ENCODE results near the gene RFTN1. TPM values are rescaled to one million over a fixed set of nuclear protein-coding genes. Genes with fewer than 3 reads are reported as not detected.

Gene RFTN1
- total and polyA plus RNA-seq, 4 donors = 33.8 to 82.5 (median 53.4) TPM

DNA sequence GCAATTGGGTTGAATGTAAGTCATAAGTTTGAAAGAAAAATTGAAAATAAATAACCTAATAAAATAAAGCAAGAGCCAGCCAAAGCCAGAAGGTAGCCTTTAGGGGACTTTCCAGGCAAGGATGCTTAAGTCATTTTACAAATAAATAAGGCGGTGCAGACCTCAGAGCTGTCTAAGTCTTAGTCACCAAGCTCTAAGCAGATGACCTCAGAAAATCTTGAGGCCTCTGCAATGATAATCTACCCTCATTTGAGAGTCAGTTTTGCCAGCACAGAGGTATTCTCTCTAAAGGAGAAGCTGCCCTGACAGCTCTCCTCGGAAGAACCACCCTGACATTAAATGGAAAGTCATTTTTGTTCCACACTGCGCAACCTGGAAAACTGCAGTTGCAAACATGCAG is 134.6 kb downstream of the RFTN1 start:
- DNase-seq (no peak), ATAC-seq (ENCODE audit: insufficient read depth, low FRiP score) (no peak)
- H3K4me3 ChIP-seq = no peak overlapping the region
- WGBS, 2 donors = 59 to 83% methylated on average over 3 of the region's 3 CpGs
- TF ChIP-seq CTCF (IDR thresholded peaks at IDR 0.05; ENCODE audit: control extremely low read depth, extremely low read depth) = no peak
- H3K27ac ChIP-seq (ENCODE audit: low read depth in 1 of 2, low read length in 1 of 2) = no peak overlapping the region
- peaks cover 0 to 5% (median 0%) of the 10 kb centered on the region in 4 donors for H3K9me3 ChIP-seq (ENCODE audit: control insufficient read depth in 4 of 4, insufficient read depth in 3 of 4, low read length in 3 of 4)
- H3K27me3 ChIP-seq (ENCODE audit: control insufficient read depth in 3 of 3, insufficient read depth in 3 of 3, low read length in 2 of 3) = no peaks in the 10 kb centered on the region
- no peak overlapping the region for H3K9ac ChIP-seq (ENCODE audit: insufficient read depth in 1 of 2, low read length in 2 of 2)
- H3K36me3 ChIP-seq (ENCODE audit: control insufficient read depth in 4 of 4, insufficient read depth in 4 of 4, low read length in 4 of 4) = peaks cover 4 to 9% (median 6%) of the 10 kb centered on the region in 4 donors
- peaks cover 0 to 11% (median 0%) of the 10 kb centered on the region in 5 donors for H3K4me1 ChIP-seq (ENCODE audit: control insufficient read depth in 5 of 5, insufficient read depth in 5 of 5, low read length in 5 of 5)

- WGBS, 2 donors = 66 to 82% methylated on average over 3 of the region's 3 CpGs
- H3K9ac ChIP-seq (ENCODE audit: insufficient read depth in 1 of 2, low read length in 2 of 2) = no peak overlapping the region
- no peak for DNase-seq
- H3K27ac ChIP-seq (ENCODE audit: low read depth in 1 of 2, low read length in 1 of 2) = no peak overlapping the region
- TF ChIP-seq CTCF (IDR thresholded peaks at IDR 0.05; ENCODE audit: control extremely low read depth, extremely low read depth) = no peak
- no peak for ATAC-seq (ENCODE audit: insufficient read depth, low FRiP score)
- H3K9me3 ChIP-seq (ENCODE audit: control insufficient read depth in 4 of 4, insufficient read depth in 3 of 4, low read length in 3 of 4) = peaks cover 0 to 5% (median 0%) of the 10 kb centered on the region in 4 donors
- H3K4me3 ChIP-seq = no peak overlapping the region
- no peaks in the 10 kb centered on the region for H3K27me3 ChIP-seq (ENCODE audit: control insufficient read depth in 3 of 3, insufficient read depth in 3 of 3, low read length in 2 of 3)
- peaks cover 4 to 9% (median 6%) of the 10 kb centered on the region in 4 donors for H3K36me3 ChIP-seq (ENCODE audit: control insufficient read depth in 4 of 4, insufficient read depth in 4 of 4, low read length in 4 of 4)
- H3K4me1 ChIP-seq (ENCODE audit: control insufficient read depth in 5 of 5, insufficient read depth in 5 of 5, low read length in 5 of 5) = peaks cover 0 to 15% (median 3%) of the 10 kb centered on the region in 5 donors
These were observed 135.1 kb downstream of the RFTN1 start for GRCh38 chr3:16378415-16378814.

DNA sequence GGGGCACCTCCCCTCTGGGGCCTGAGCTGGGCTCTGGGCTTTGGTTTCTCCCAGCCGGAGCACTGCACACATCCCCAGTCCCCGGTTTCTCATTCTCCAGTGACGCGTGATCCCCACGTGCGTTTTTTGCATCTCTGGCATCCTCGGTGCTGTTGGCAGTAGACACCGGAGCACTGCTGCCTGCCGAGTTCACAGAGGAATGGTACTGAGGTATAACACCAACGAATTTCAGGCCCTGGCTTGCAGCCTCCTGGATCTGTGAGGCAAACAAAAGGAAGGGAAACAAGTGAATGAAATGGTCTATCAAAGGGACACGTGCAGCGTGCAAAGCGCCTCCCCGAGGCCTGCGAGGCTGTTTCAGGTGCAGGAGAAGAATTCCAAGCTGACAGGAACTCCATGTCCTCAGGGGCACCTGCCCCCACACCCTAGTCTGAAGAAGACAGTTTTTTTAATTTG is 135.6 kb downstream of the RFTN1 start:
- Histone ChIP-seq H3K27ac (ENCODE audit: low read depth in 1 of 2, low read length in 1 of 2) (no peak overlapping the region), H3K9me3 (ENCODE audit: control insufficient read depth in 4 of 4, insufficient read depth in 3 of 4, low read length in 3 of 4) (peaks cover 0 to 5% (median 0%) of the 10 kb centered on the region in 4 donors), H3K4me1 (ENCODE audit: control insufficient read depth in 5 of 5, insufficient read depth in 5 of 5, low read length in 5 of 5) (peaks cover 0 to 17% (median 9%) of the 10 kb centered on the region in 5 donors), H3K36me3 (ENCODE audit: control insufficient read depth in 4 of 4, insufficient read depth in 4 of 4, low read length in 4 of 4) (peaks cover 4 to 9% (median 6%) of the 10 kb centered on the region in 4 donors), H3K4me3 (no peak overlapping the region), H3K9ac (ENCODE audit: insufficient read depth in 1 of 2, low read length in 2 of 2) (no peak overlapping the region), H3K27me3 (ENCODE audit: control insufficient read depth in 3 of 3, insufficient read depth in 3 of 3, low read length in 2 of 3) (no peaks in the 10 kb centered on the region)
- TF ChIP-seq CTCF (IDR thresholded peaks at IDR 0.05; ENCODE audit: control extremely low read depth, extremely low read depth) = no peak
- DNase-seq (no peak), ATAC-seq (ENCODE audit: insufficient read depth, low FRiP score) (no peak)
- 89 to 94% methylated on average over 15 of the region's 15 CpGs for WGBS, 2 donors

GRCh38 chr3:16377196-16377595 is 136.3 kb downstream of the RFTN1 start:
- no peak overlapping the region for H3K27ac ChIP-seq (ENCODE audit: low read depth in 1 of 2, low read length in 1 of 2)
- H3K4me1 ChIP-seq (ENCODE audit: control insufficient read depth in 5 of 5, insufficient read depth in 5 of 5, low read length in 5 of 5) = peaks cover 0 to 15% (median 14%) of the 10 kb centered on the region in 5 donors
- TF ChIP-seq CTCF (IDR thresholded peaks at IDR 0.05; ENCODE audit: control extremely low read depth, extremely low read depth) = no peak
- H3K9ac ChIP-seq (ENCODE audit: insufficient read depth in 1 of 2, low read length in 2 of 2) = no peak overlapping the region
- no peaks in the 10 kb centered on the region for H3K27me3 ChIP-seq (ENCODE audit: control insufficient read depth in 3 of 3, insufficient read depth in 3 of 3, low read length in 2 of 3)
- no peak overlapping the region for H3K4me3 ChIP-seq
- ATAC-seq (ENCODE audit: insufficient read depth, low FRiP score) (no peak), DNase-seq (no peak)
- peaks cover 0 to 5% (median 0%) of the 10 kb centered on the region in 4 donors for H3K9me3 ChIP-seq (ENCODE audit: control insufficient read depth in 4 of 4, insufficient read depth in 3 of 4, low read length in 3 of 4)
- H3K36me3 ChIP-seq (ENCODE audit: control insufficient read depth in 4 of 4, insufficient read depth in 4 of 4, low read length in 4 of 4) = peaks cover 4 to 9% (median 6%) of the 10 kb centered on the region in 4 donors
- 68 to 88% methylated on average over 5 of the region's 5 CpGs for WGBS, 2 donors
